ENCODE data around the gene CRADD. TPM values are rescaled to one million over a fixed set of nuclear protein-coding genes. Genes with fewer than 3 reads are reported as not detected.
A peak's percentile ranks its signal among the peaks of the same experiment; 100 is the strongest.

Gene CRADD
- total and polyA plus RNA-seq, 2 of the 4 experiments (the other 2 are of a cell fraction): 11.1 to 14.0 TPM

- TF ChIP-seq MAZ (IDR thresholded peaks at IDR 0.05; ENCODE audit: borderline replicate concordance, low read depth, low read length): peak; percentile 46; the same call in 1 of the 2 replicates
- no peak for TF ChIP-seq CEBPB (IDR thresholded peaks at IDR 0.05; ENCODE audit: low read depth, low read length)
Observed at GRCh38 chr12:93742110-93742934, 65.1 kb downstream of the CRADD start (continued).

- POLR2A ChIA-PET (ENCODE audit: unreplicated experiment): no interaction called here
Observed at GRCh38 chr12:93743229-93743998, 66.2 kb downstream of the CRADD start.

More at GRCh38 chr12:93743229-93743998, 66.2 kb downstream of the CRADD start:
- Histone ChIP-seq H4K91ac (ENCODE audit: insufficient read depth, low read depth, low read length) (no peak overlapping the region), H2AFZ (replicated peaks; ENCODE audit: low read length, poor library complexity) (no peak overlapping the region), H4K8ac (ENCODE audit: low read depth in 2 of 2, low read length in 2 of 2) (peak overlapping the region; percentile 9 to 63; a peak in 2 of 4 replicates), H2AK5ac (ENCODE audit: low read depth, low read length) (peak overlapping the region; percentile 70; the same call in 1 of the 2 replicates), H3K4me1 (ENCODE audit: control insufficient read depth, insufficient read depth, low read length) (peaks cover 5% of the 10 kb centered on the region), H3K4me2 (ENCODE audit: low read depth, low read length) (no peak overlapping the region; the same call in 1 of the 2 replicates), H4K5ac (ENCODE audit: low read depth, low read length) (no peak overlapping the region), H3K9ac (ENCODE audit: low read depth, low read length) (no peak overlapping the region; the same call in 1 of the 2 replicates), H3K14ac (replicated peaks; ENCODE audit: low read depth, low read length) (0 out of 2 replicates have a peak overlapping the region, but pooled peaks have one; percentile 42), H3K4ac (ENCODE audit: low read depth, low read length) (peak overlapping the region; percentile 36; the same call in 1 of the 2 replicates), H3K23ac (ENCODE audit: low read depth, low read length) (peak overlapping the region; percentile 24; the same call in 1 of the 2 replicates), H3K9me1 (ENCODE audit: insufficient read depth, low read length) (no peaks in the 10 kb centered on the region), H4K20me1 (ENCODE audit: insufficient read depth, low read length) (no peaks in the 10 kb centered on the region), H2BK120ac (ENCODE audit: low read depth, low read length) (0 out of 2 replicates have a peak overlapping the region, but pooled peaks have one; percentile 10), H3K9me3 (ENCODE audit: control insufficient read depth, insufficient read depth, low read length) (no peaks in the 10 kb centered on the region), H2AK9ac (replicated peaks; ENCODE audit: low read depth, low read length, poor library complexity) (no peak overlapping the region), H3K18ac (ENCODE audit: low read depth, low read length) (no peak overlapping the region), H2BK5ac (ENCODE audit: low read depth, low read length, poor library complexity, severe bottlenecking) (no peak overlapping the region), H2BK20ac (ENCODE audit: low read depth, low read length) (no peak overlapping the region; the same call in 1 of the 2 replicates), H3K56ac (ENCODE audit: extremely low read depth, insufficient read depth, low read length) (no peak overlapping the region), H3K27me3 (ENCODE audit: control insufficient read depth, insufficient read depth, low read length) (no peaks in the 10 kb centered on the region), H3K36me3 (ENCODE audit: control insufficient read depth, insufficient read depth, low read length) (no peaks in the 10 kb centered on the region), H3K4me3 (ENCODE audit: insufficient read depth, low read depth, low read length) (no peak overlapping the region), H3K27ac (ENCODE audit: insufficient read depth, low read length) (no peak overlapping the region), H2BK15ac (ENCODE audit: low read depth, low read length) (no peak overlapping the region), H3K79me1 (ENCODE audit: low read depth in 1 of 2, low read length in 2 of 2) (peaks cover 5 to 7% of the 10 kb centered on the region in 2 experiments; a peak in 3 of 4 replicates)
- intact Hi-C loops (cut with micrococcal nuclease): loop anchor here (2.0 to 5.0 kb wide), 3 partner anchors 46 to 241 kb away; partner anchors contain the start of gene CRADD
- dilution Hi-C loops (cut with HindIII; ENCODE audit: low sequenced_read_pairs, unreplicated experiment): no loop called here
- CTCF ChIA-PET: no interaction called here
- BruUV-seq (replicated peaks): no TSS peak
- DNase-seq: no peak
- TF ChIP-seq NFE2L2 (IDR thresholded peaks at IDR 0.05; ENCODE audit: low read depth, low read length) (no peak), RFX5 (IDR thresholded peaks at IDR 0.05; ENCODE audit: low read depth, low read length) (no peak), MAZ (IDR thresholded peaks at IDR 0.05; ENCODE audit: borderline replicate concordance, low read depth, low read length) (no peak), FOS (IDR thresholded peaks at IDR 0.05; ENCODE audit: low read depth, low read length) (no peak), POLR2A (IDR thresholded peaks at IDR 0.05; ENCODE audit: low read depth, low read length) (no peak), ELK1 (IDR thresholded peaks at IDR 0.05; ENCODE audit: borderline replicate concordance, low read depth, low read length) (no peak), CTCF (conservative IDR thresholded peaks at IDR 0.05; ENCODE audit: low read depth, low read length) (no peak), MXI1 (IDR thresholded peaks at IDR 0.05; ENCODE audit: borderline replicate concordance, low read depth, low read length) (no peak), RAD21 (IDR thresholded peaks at IDR 0.05; ENCODE audit: low read length) (no peak), BHLHE40 (IDR thresholded peaks at IDR 0.05; ENCODE audit: low read depth, low read length) (no peak)
- ATAC-seq (ENCODE audit: low read depth): no peak
- in situ Hi-C loops (cut with MboI; ENCODE audit: low sequenced_read_pairs): loop anchor here (5.0 kb wide), 1 partner anchor 176 kb away; no protein-coding TSS in a partner anchor
- no CpG with 5 or more reads among the region's 9 CpGs for WGBS, 2 experiments (ENCODE audit: extremely low coverage in 2 of 2, insufficient read length in 1 of 2)

Data from IMR-90 (cell line).